ENCODE measurements around the gene PALM3.
"Not testable (repeated sequence)": the region's sequence is repeated elsewhere in the genome, so short reads cannot be mapped to it uniquely, and the experiment has no call there.

The PALM3 gene

GRCh38 chr19:14058182-14059092 lies 3.4 kb downstream of the PALM3 start:
- DNase-seq, result no peak

GRCh38 chr19:14056741-14057356 lies 5.0 kb downstream of the PALM3 start:
- no peak for DNase-seq

- no peak for DNase-seq
These were observed 5.7 kb downstream of the PALM3 start for GRCh38 chr19:14056069-14056666.

GRCh38 chr19:14055396-14055795 lies 6.5 kb downstream of the PALM3 start:
- DNase-seq, result no peak

GRCh38 chr19:14054721-14055120 lies 7.2 kb downstream of the PALM3 start:
- no peak for DNase-seq

GRCh38 chr19:14054099-14054498 lies 7.8 kb downstream of the PALM3 start:
- no peak for DNase-seq

GRCh38 chr19:14053500-14053899 lies 8.4 kb downstream of the PALM3 start:
- no peak for DNase-seq

- DNase-seq, result no peak
These were observed 8.8 kb downstream of the PALM3 start for GRCh38 chr19:14053032-14053431.

- no peak for DNase-seq
These were observed 9.4 kb downstream of the PALM3 start for GRCh38 chr19:14052470-14052869.

GRCh38 chr19:14051980-14052379 lies 9.9 kb downstream of the PALM3 start:
- DNase-seq, result no peak

GRCh38 chr19:14050961-14051360 lies 10.9 kb downstream of the PALM3 start:
- not testable (repeated sequence) for DNase-seq

- DNase-seq, result no peak
These were observed 11.4 kb downstream of the PALM3 start for GRCh38 chr19:14050512-14050911.

GRCh38 chr19:14048443-14049153 lies 13.3 kb downstream of the PALM3 start:
- DNase-seq, result peak; percentile 50 to 54

GRCh38 chr19:14047866-14048265 lies 14.0 kb downstream of the PALM3 start:
- not testable (repeated sequence) for DNase-seq

- peak; percentile 23 to 35 for DNase-seq
These were observed 18.9 kb downstream of the PALM3 start for GRCh38 chr19:14042659-14043608.

GRCh38 chr19:14039181-14039580 lies 22.7 kb downstream of the PALM3 start:
- DNase-seq, result no peak

- no peak for DNase-seq
These were observed 26.2 kb downstream of the PALM3 start for GRCh38 chr19:14035706-14036105.

GRCh38 chr19:14035159-14035558 lies 26.7 kb downstream of the PALM3 start:
- DNase-seq, result not testable (repeated sequence)

- no peak for DNase-seq
These were observed 27.9 kb downstream of the PALM3 start for GRCh38 chr19:14033946-14034345.

- DNase-seq, result peak; percentile 57 to 65
These were observed 30.0 kb downstream of the PALM3 start, which contains the start of gene IL27RA for GRCh38 chr19:14031719-14032480. Gene IL27RA (plus strand): TSS chr19:14031762. CDS start chr19:14031873, 111 bp downstream.

All from AML-193 (cell line).